Activated T-helper 1 cell treated with anti-CD3 and anti-CD28 coated beads, Interleukin-12 subunit alpha, Interleukin-12 subunit beta, Interleukin-2, Interleukin-4 antibody, amounts not matched to agents 30 ng/mL and 10 ng/mL and 1 ng/mL, durations not matched to agents 14 hours and 24 hours and 36 hours (primary cell): Measurements from ENCODE around the gene PPEF2. TPM values are rescaled to one million over a fixed set of nuclear protein-coding genes. Genes with fewer than 3 reads are reported as not detected.

Experiments used
- DNase-seq: peaks from one replicate; pipeline ENCODE4 v3.0.0; 2021; ENCODE audit warnings: low spot score
- H3K27ac Mint-ChIP-seq: one replicate; pipeline ENCODE4 v1.8.0; 2021; ENCODE audit warnings: mild to moderate bottlenecking, mixed read lengths
- H3K27me3 Mint-ChIP-seq: one replicate; pipeline ENCODE4 v1.8.0; 2022; ENCODE audit warnings: mild to moderate bottlenecking, moderate library complexity, mixed read lengths; ENCODE audit not compliant: insufficient read depth
- H3K36me3 Mint-ChIP-seq: one replicate; pipeline ENCODE4 v1.8.0; 2021; ENCODE audit warnings: low read depth, mixed read lengths
- H3K4me1 Mint-ChIP-seq: one replicate; pipeline ENCODE4 v1.8.0; 2021; ENCODE audit warnings: low read depth, mixed read lengths
- H3K4me3 Mint-ChIP-seq: one replicate; pipeline ENCODE4 v1.8.0; 2021; ENCODE audit warnings: mild to moderate bottlenecking, moderate library complexity, mixed read lengths
- H3K9me3 Mint-ChIP-seq: one replicate; pipeline ENCODE4 v1.8.0; 2021; ENCODE audit warnings: mixed read lengths
- intact Hi-C: fragments of 100-400 bp; cut with micrococcal nuclease; formaldehyde crosslinking; loops from one replicate; pipeline ENCODE4 v1.15.1; 2024
- total RNA-seq: library from RNA; stranded (reverse); gene quantifications from 2 replicates; pipeline ENCODE4 v1.2.3, GENCODE V29; 2022

The PPEF2 gene
- total RNA-seq, 1 donor from 2014 or later: not detected

DNA sequence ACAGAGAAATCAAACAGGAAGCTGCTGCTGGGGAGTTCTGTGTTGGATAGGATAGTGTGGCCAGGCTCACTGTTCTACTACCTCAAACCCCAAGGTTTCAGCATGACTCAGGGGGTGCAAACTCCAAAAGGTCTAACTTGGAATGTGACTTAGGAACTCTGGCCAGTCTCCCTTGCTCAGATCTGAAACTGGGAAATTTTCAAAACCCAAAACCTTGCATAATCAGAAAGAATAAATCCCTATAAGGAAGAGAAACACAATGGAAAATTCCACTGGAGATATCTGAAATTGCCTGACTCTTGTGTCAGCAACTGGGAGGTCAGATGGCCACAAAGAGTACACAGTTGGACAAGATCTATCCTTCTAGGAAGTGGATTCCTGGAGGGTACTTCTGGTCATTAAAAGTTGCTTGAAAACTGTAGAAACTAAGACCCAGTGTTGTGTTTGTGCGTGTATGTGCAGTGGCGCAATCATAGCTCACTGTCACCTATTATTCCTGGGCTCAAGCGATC, 58.0 kb downstream of the PPEF2 start:
- intact Hi-C loops: no loop called here
- no peak for DNase-seq
- H3K9me3 Mint-ChIP-seq: no peaks in the 10 kb centered on the region
- no peaks in the 10 kb centered on the region for H3K36me3 Mint-ChIP-seq
- H3K27me3 Mint-ChIP-seq: no peaks in the 10 kb centered on the region
- H3K27ac Mint-ChIP-seq: no peak overlapping the region
- peaks cover 8% of the 10 kb centered on the region for H3K4me1 Mint-ChIP-seq
- no peak overlapping the region for H3K4me3 Mint-ChIP-seq

GRCh38 chr4:75843596-75843995, 58.7 kb downstream of the PPEF2 start:
- Mint-ChIP-seq H3K4me3 (no peak overlapping the region), H3K27ac (no peak overlapping the region), H3K36me3 (no peaks in the 10 kb centered on the region), H3K4me1 (peaks cover 2% of the 10 kb centered on the region), H3K27me3 (no peaks in the 10 kb centered on the region), H3K9me3 (no peaks in the 10 kb centered on the region)
- DNase-seq: no peak
- intact Hi-C loops: no loop called here

GRCh38 chr4:75841641-75842520, 60.4 kb downstream of the PPEF2 start:
- H3K27ac Mint-ChIP-seq: no peak overlapping the region
- H3K27me3 Mint-ChIP-seq: no peaks in the 10 kb centered on the region
- no peaks in the 10 kb centered on the region for H3K36me3 Mint-ChIP-seq
- intact Hi-C loops: no loop called here
- H3K4me3 Mint-ChIP-seq: no peak overlapping the region
- DNase-seq: no peak
- H3K4me1 Mint-ChIP-seq: no peaks in the 10 kb centered on the region
- H3K9me3 Mint-ChIP-seq: no peaks in the 10 kb centered on the region

DNA sequence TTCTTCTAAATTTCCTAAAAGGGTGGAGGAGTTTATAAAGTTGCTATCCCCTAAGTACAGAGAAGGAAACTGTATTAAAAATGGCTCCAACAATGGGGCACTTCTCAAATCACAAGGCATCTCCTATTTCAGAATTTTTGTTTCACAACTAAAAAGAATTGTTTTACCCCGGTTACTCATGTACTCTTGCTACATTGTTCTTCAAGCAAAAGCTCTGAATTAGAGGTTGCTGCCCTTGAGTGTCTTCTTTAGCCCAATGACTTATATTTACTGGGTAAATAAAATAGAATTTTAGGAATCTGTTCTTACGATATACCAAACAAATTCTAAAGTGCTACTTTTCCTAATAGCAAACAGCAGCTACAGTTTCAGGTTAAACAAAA, 67.5 kb downstream of the PPEF2 start:
- Mint-ChIP-seq H3K4me1 (no peaks in the 10 kb centered on the region), H3K36me3 (no peaks in the 10 kb centered on the region), H3K4me3 (no peak overlapping the region), H3K27ac (no peak overlapping the region), H3K27me3 (no peaks in the 10 kb centered on the region), H3K9me3 (no peaks in the 10 kb centered on the region)
- intact Hi-C loops: no loop called here
- no peak for DNase-seq

GRCh38 chr4:75834095-75834771, 68.0 kb downstream of the PPEF2 start:
- H3K4me1 Mint-ChIP-seq: no peaks in the 10 kb centered on the region
- no peak for DNase-seq
- H3K36me3 Mint-ChIP-seq: no peaks in the 10 kb centered on the region
- H3K27ac Mint-ChIP-seq: no peak overlapping the region
- H3K27me3 Mint-ChIP-seq: no peaks in the 10 kb centered on the region
- no peaks in the 10 kb centered on the region for H3K9me3 Mint-ChIP-seq
- H3K4me3 Mint-ChIP-seq: no peak overlapping the region
- intact Hi-C loops: no loop called here

DNA sequence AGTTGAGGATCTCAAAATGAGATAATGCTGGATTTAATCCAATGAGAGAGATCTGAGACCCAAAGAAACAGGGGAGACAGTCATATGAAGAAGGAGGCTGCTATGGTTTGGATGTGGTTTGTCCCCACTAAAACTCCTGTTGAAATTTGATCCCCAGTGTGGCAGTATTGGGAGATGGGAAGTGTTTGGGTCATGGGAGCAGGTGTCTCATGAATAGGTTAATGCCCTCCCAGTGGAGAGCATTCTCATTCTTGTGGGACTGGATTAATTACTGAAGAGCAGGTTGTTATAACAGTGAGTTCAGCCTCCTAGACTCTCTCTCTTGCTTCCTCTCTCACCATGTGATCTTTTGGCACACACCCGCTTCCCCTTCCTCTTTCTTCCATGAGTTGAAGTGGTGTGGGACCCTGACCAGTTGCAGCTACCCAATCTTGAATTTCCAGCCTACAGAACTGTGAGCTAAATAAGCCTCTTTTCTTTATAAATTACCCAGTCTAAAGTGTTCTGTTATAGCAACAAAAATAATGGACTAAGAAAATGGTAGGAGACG, 70.3 kb downstream of the PPEF2 start:
- intact Hi-C loops: no loop called here
- Mint-ChIP-seq H3K4me3 (no peak overlapping the region), H3K27me3 (no peaks in the 10 kb centered on the region), H3K9me3 (no peaks in the 10 kb centered on the region), H3K27ac (no peak overlapping the region), H3K4me1 (no peaks in the 10 kb centered on the region), H3K36me3 (no peaks in the 10 kb centered on the region)
- DNase-seq: no peak

GRCh38 chr4:75830906-75831305, 71.3 kb downstream of the PPEF2 start:
- intact Hi-C loops: no loop called here

GRCh38 chr4:75823812-75824211, 78.4 kb downstream of the PPEF2 start:
- DNase-seq: no peak
- intact Hi-C loops: no loop called here
- no peaks in the 10 kb centered on the region for H3K36me3 Mint-ChIP-seq
- H3K4me3 Mint-ChIP-seq: no peak overlapping the region
- H3K27me3 Mint-ChIP-seq: no peaks in the 10 kb centered on the region
- H3K27ac Mint-ChIP-seq: no peak overlapping the region
- no peaks in the 10 kb centered on the region for H3K4me1 Mint-ChIP-seq
- H3K9me3 Mint-ChIP-seq: no peaks in the 10 kb centered on the region

More at GRCh38 chr4:75830906-75831305, 71.3 kb downstream of the PPEF2 start:
- Mint-ChIP-seq H3K27ac (no peak overlapping the region), H3K4me1 (no peaks in the 10 kb centered on the region), H3K36me3 (no peaks in the 10 kb centered on the region), H3K4me3 (no peak overlapping the region), H3K27me3 (no peaks in the 10 kb centered on the region), H3K9me3 (no peaks in the 10 kb centered on the region)
- no peak for DNase-seq

- Mint-ChIP-seq H3K4me3 (no peak overlapping the region), H3K9me3 (no peaks in the 10 kb centered on the region)
- intact Hi-C loops: no loop called here
Measured at GRCh38 chr4:75822416-75822815, 79.8 kb downstream of the PPEF2 start.

GRCh38 chr4:75821966-75822365, 80.3 kb downstream of the PPEF2 start:
- intact Hi-C loops: no loop called here
- no peaks in the 10 kb centered on the region for H3K27me3 Mint-ChIP-seq
- H3K4me3 Mint-ChIP-seq: no peak overlapping the region
- H3K4me1 Mint-ChIP-seq: no peaks in the 10 kb centered on the region
- DNase-seq: no peak
- H3K36me3 Mint-ChIP-seq: peaks cover 4% of the 10 kb centered on the region
- H3K9me3 Mint-ChIP-seq: no peaks in the 10 kb centered on the region
- H3K27ac Mint-ChIP-seq: no peak overlapping the region

More at GRCh38 chr4:75822416-75822815, 79.8 kb downstream of the PPEF2 start:
- H3K27ac Mint-ChIP-seq: no peak overlapping the region
- H3K4me1 Mint-ChIP-seq: no peaks in the 10 kb centered on the region
- DNase-seq: no peak
- no peaks in the 10 kb centered on the region for H3K27me3 Mint-ChIP-seq
- H3K36me3 Mint-ChIP-seq: peaks cover 3% of the 10 kb centered on the region

DNA sequence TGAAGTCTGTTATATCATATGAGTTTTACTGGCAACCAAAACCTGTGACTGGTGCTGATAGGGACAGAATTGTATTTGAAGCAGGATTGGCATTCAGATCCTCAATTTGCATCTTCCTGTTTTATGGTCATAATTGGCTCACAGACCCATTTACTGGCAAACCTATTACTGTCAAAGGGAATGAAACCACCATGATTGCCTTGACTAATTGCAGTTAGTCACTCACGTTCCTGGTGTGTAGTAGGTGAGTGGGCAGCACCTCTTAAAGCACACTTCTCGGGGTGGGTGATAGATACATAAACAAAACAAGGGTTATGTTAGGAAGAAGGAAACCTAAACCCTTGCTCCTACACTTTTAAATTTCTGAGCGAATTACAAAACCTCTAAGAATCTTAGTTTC, 81.0 kb downstream of the PPEF2 start:
- H3K27me3 Mint-ChIP-seq: no peaks in the 10 kb centered on the region
- no peaks in the 10 kb centered on the region for H3K9me3 Mint-ChIP-seq
- H3K36me3 Mint-ChIP-seq: peaks cover 6% of the 10 kb centered on the region
- no peak overlapping the region for H3K27ac Mint-ChIP-seq
- no peaks in the 10 kb centered on the region for H3K4me1 Mint-ChIP-seq
- H3K4me3 Mint-ChIP-seq: no peak overlapping the region
- intact Hi-C loops: no loop called here
- DNase-seq: no peak

DNA sequence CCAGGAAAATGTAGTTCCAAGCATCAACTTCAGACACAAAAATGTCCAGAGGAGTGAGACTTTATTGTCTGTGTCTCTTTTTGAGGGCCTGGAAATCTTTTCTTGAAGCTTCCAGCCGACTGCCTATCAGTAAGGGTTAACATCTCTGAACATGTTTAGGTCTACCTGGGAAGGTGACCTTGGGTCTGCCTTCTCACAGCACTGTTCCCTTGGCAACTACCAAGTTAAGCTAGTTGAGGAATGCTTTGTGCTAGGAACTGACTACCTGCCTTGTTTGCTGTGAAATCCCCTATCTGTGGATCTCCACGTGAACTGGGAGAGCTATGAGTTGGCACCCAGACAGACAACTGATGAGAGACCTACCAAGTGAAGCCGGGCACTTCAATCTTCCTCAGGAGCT, 81.6 kb downstream of the PPEF2 start:
- no peak for DNase-seq
- no peaks in the 10 kb centered on the region for H3K27me3 Mint-ChIP-seq
- no peaks in the 10 kb centered on the region for H3K4me1 Mint-ChIP-seq
- intact Hi-C loops: no loop called here
- no peak overlapping the region for H3K27ac Mint-ChIP-seq
- H3K36me3 Mint-ChIP-seq: peaks cover 9% of the 10 kb centered on the region
- no peaks in the 10 kb centered on the region for H3K9me3 Mint-ChIP-seq
- H3K4me3 Mint-ChIP-seq: no peak overlapping the region

DNA sequence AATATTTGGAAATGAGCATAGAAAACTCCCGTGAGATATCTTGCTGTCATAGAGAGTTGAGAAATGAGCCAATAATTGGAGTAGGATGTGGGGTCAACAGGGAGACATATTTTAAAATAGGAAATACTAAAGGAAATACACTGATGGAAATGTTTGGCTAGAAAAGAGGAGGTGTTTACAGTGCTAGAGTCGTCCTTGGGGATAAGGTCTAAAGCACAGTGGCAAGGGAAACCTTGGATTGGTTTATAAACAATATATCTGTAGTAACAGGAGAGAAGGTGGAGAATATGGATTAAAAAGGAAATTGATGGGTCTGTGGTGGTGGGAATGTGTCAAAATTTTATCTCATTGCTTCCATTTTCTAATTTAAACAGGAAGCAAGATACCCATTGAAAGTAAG, 82.1 kb downstream of the PPEF2 start:
- intact Hi-C loops: no loop called here
- H3K27ac Mint-ChIP-seq: no peak overlapping the region
- H3K4me3 Mint-ChIP-seq: no peak overlapping the region
- DNase-seq: no peak
- H3K27me3 Mint-ChIP-seq: no peaks in the 10 kb centered on the region
- H3K4me1 Mint-ChIP-seq: no peaks in the 10 kb centered on the region
- H3K9me3 Mint-ChIP-seq: no peaks in the 10 kb centered on the region
- H3K36me3 Mint-ChIP-seq: peaks cover 13% of the 10 kb centered on the region
